ENCODE results near the gene BLTP1. TPM values are rescaled to one million over a fixed set of nuclear protein-coding genes. Genes with fewer than 3 reads are reported as not detected.

Gene BLTP1
- total RNA-seq, 2 experiments from 2014 or later = 32.3 to 41.6 TPM

DNA sequence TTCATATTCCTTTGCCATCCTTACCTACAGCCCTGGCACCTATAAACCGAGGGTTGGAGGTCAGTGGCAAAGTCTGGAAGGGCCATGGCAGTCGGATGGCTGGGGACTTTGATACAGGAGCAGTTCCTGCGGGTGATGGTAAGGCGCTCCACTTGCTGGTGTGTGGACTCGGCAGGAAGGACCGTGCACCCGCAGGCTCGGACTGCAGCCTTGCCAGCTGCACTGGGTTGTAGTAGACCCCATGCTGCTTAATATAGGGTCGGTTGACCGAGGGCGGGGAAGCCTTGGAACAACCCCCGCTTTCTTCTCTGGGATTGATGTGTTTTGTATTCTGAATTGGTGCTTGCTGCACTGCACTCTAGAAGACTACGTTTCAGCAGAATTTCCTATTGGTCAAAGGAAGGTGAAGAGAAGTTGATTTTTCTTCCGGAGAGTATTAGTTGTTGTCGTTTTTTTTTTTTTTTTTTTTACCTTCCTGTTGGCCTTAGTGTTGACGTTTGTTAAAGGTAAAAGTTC lies 638 bp downstream of the BLTP1 start:
- peak; percentile 52 for DNase-seq (ENCODE audit: low spot score)
- peak overlapping the region; percentile 17 for H3K27ac ChIP-seq (ENCODE audit: low read depth, low read length, poor library complexity, severe bottlenecking)
- no peaks in the 10 kb centered on the region for H3K9me2 ChIP-seq (ENCODE audit: insufficient read depth, low read length)
- peak overlapping the region; percentile 95 for H3K4me3 ChIP-seq (ENCODE audit: low read depth, low read length, poor library complexity, severe bottlenecking)
- no peaks in the 10 kb centered on the region for H4K20me1 ChIP-seq (ENCODE audit: insufficient read depth, low read length)
- H3K79me2 ChIP-seq (ENCODE audit: insufficient read depth, low read depth, low read length) = peaks cover 12% of the 10 kb centered on the region
- H3K36me3 ChIP-seq (ENCODE audit: insufficient read depth, low read length) = peaks cover 25% of the 10 kb centered on the region; the same call in 1 of the 2 replicates
- intact Hi-C loops (cut with micrococcal nuclease; ENCODE audit: unreplicated experiment) = loop anchor here (2.0 to 5.0 kb wide), 2 partner anchors 330 to 770 kb away; partner anchors contain the start of genes CCNA2 and NUDT6
- H2AFZ ChIP-seq (ENCODE audit: low read length) = peak overlapping the region; percentile 96; the same call in 1 of the 2 replicates
- TF ChIP-seq, protein P1, sequence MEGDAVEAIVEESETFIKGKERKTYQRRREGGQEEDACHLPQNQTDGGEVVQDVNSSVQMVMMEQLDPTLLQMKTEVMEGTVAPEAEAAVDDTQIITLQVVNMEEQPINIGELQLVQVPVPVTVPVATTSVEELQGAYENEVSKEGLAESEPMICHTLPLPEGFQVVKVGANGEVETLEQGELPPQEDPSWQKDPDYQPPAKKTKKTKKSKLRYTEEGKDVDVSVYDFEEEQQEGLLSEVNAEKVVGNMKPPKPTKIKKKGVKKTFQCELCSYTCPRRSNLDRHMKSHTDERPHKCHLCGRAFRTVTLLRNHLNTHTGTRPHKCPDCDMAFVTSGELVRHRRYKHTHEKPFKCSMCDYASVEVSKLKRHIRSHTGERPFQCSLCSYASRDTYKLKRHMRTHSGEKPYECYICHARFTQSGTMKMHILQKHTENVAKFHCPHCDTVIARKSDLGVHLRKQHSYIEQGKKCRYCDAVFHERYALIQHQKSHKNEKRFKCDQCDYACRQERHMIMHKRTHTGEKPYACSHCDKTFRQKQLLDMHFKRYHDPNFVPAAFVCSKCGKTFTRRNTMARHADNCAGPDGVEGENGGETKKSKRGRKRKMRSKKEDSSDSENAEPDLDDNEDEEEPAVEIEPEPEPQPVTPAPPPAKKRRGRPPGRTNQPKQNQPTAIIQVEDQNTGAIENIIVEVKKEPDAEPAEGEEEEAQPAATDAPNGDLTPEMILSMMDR (conservative IDR thresholded peaks at IDR 0.05; ENCODE audit: low read length) = no peak
- no peak for TF ChIP-seq EZH2phosphoT487 (IDR thresholded peaks at IDR 0.05; ENCODE audit: borderline replicate concordance, low read depth, low read length)
- H3K4me2 ChIP-seq (ENCODE audit: low read length) = peak overlapping the region; percentile 89
- peaks cover 21% of the 10 kb centered on the region for H3K4me1 ChIP-seq (ENCODE audit: insufficient read depth, low read length, poor library complexity, severe bottlenecking)
- BruUV-seq (replicated peaks) = no TSS peak
- H3K9me3 ChIP-seq (ENCODE audit: low read length) = no peaks in the 10 kb centered on the region
- POLR2A ChIA-PET = interaction anchor here (1.4 kb wide), 1 partner anchor 9 kb away, joined by 5 read pairs; no protein-coding TSS in a partner anchor
- CTCF ChIA-PET (ENCODE audit: unreplicated experiment) = no interaction called here

GRCh38 chr4:122156819-122157218 lies 4.7 kb downstream of the BLTP1 start:
- no peak overlapping the region for H3K4me3 ChIP-seq (ENCODE audit: low read depth, low read length, poor library complexity, severe bottlenecking)
- intact Hi-C loops (cut with micrococcal nuclease; ENCODE audit: unreplicated experiment) = no loop called here
- BruUV-seq (replicated peaks) = no TSS peak
- H3K36me3 ChIP-seq (ENCODE audit: insufficient read depth, low read length) = peaks cover 31% of the 10 kb centered on the region; the same call in 1 of the 2 replicates
- CTCF ChIA-PET (ENCODE audit: unreplicated experiment) = no interaction called here
- H3K9me2 ChIP-seq (ENCODE audit: insufficient read depth, low read length) = no peaks in the 10 kb centered on the region
- H3K27ac ChIP-seq (ENCODE audit: low read depth, low read length, poor library complexity, severe bottlenecking) = no peak overlapping the region
- TF ChIP-seq, protein P1 (conservative IDR thresholded peaks at IDR 0.05; ENCODE audit: low read length) = no peak
- no peak for TF ChIP-seq EZH2phosphoT487 (IDR thresholded peaks at IDR 0.05; ENCODE audit: borderline replicate concordance, low read depth, low read length)
- H2AFZ ChIP-seq (ENCODE audit: low read length) = no peak overlapping the region
- H4K20me1 ChIP-seq (ENCODE audit: insufficient read depth, low read length) = no peaks in the 10 kb centered on the region
- POLR2A ChIA-PET = interaction anchor here (0.5 to 1.0 kb wide), 4 partner anchors 10 to 832 kb away, joined by 3 read pairs; no protein-coding TSS in a partner anchor
- peaks cover 14% of the 10 kb centered on the region for H3K79me2 ChIP-seq (ENCODE audit: insufficient read depth, low read depth, low read length)
- peaks cover 8% of the 10 kb centered on the region for H3K4me1 ChIP-seq (ENCODE audit: insufficient read depth, low read length, poor library complexity, severe bottlenecking)
- DNase-seq (ENCODE audit: low spot score) = no peak
- no peaks in the 10 kb centered on the region for H3K9me3 ChIP-seq (ENCODE audit: low read length)
- H3K4me2 ChIP-seq (ENCODE audit: low read length) = no peak overlapping the region

DNA sequence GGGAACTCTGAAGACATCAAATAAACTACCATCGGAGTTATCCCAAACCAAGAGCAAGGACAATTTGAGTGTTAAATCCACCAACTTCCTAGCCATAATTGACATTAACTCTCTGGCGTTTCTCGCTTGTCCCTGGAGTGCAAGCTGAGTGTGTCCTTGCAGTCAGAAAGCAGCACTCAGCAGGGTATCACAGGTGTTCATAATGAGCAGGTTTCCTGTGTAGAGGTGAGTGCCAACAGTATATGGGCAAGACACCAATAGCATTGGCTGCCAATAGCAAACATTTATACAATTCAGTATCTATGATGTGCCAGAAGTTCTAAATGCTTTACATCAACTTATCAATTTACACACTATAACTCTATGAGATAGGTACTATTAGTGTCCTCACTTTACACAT lies 11.2 kb downstream of the BLTP1 start:
- intact Hi-C loops (cut with micrococcal nuclease; ENCODE audit: unreplicated experiment) = no loop called here
- no peak for DNase-seq (ENCODE audit: low spot score)
- Histone ChIP-seq H3K9me2 (ENCODE audit: insufficient read depth, low read length) (no peaks in the 10 kb centered on the region), H3K4me2 (ENCODE audit: low read length) (no peak overlapping the region), H3K4me3 (ENCODE audit: low read depth, low read length, poor library complexity, severe bottlenecking) (no peak overlapping the region), H3K27ac (ENCODE audit: low read depth, low read length, poor library complexity, severe bottlenecking) (no peak overlapping the region), H3K79me2 (ENCODE audit: insufficient read depth, low read depth, low read length) (peaks cover 7% of the 10 kb centered on the region; the same call in 1 of the 2 replicates), H3K9me3 (ENCODE audit: low read length) (no peaks in the 10 kb centered on the region), H3K36me3 (ENCODE audit: insufficient read depth, low read length) (peaks cover 6% of the 10 kb centered on the region; the same call in 1 of the 2 replicates), H3K4me1 (ENCODE audit: insufficient read depth, low read length, poor library complexity, severe bottlenecking) (no peaks in the 10 kb centered on the region), H2AFZ (ENCODE audit: low read length) (no peak overlapping the region), H4K20me1 (ENCODE audit: insufficient read depth, low read length) (no peaks in the 10 kb centered on the region)
- BruUV-seq (replicated peaks) = no TSS peak
- no peak for TF ChIP-seq EZH2phosphoT487 (IDR thresholded peaks at IDR 0.05; ENCODE audit: borderline replicate concordance, low read depth, low read length)
- TF ChIP-seq, protein P1 (conservative IDR thresholded peaks at IDR 0.05; ENCODE audit: low read length) = no peak
- ChIA-PET CTCF (ENCODE audit: unreplicated experiment) (no interaction called here), POLR2A (no interaction called here)
